Measurements from ENCODE around the gene PEX10.

PEX10 gene

DNA sequence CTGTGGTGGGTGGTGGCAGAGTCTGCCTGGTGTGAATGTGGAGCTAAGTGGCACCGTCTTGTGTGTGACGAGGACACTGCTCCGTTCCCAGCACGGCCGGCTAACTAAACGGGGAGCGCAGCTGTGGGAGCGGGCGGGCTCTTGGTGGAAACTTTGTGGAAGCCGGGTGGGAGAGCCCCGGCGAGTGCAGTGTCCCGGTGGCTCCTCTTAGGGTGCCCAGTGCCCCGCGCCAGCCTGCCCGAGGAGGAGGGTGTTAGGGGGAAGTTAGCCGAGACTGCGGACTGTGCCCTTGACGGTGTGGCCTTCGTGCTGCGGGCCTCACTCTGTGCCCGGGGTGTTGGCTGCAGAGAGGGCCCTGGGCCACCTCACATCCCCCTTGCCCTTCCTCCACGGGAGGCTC, 9.9 kb downstream of the PEX10 start:
- no peak for DNase-seq (ENCODE audit: low read depth)
- no peak overlapping the region for H3K4me3 ChIP-seq (ENCODE audit: low read depth, low read length)
- no peak for TF ChIP-seq CTCF (IDR thresholded peaks at IDR 0.05; ENCODE audit: control insufficient read depth, extremely low read depth, insufficient read depth)

GRCh38 chr1:2400950-2401649, 11.3 kb downstream of the PEX10 start:
- no peak for TF ChIP-seq CTCF (IDR thresholded peaks at IDR 0.05; ENCODE audit: control insufficient read depth, extremely low read depth, insufficient read depth)
- H3K4me3 ChIP-seq (ENCODE audit: low read depth, low read length), result no peak overlapping the region
- no peak for DNase-seq (ENCODE audit: low read depth)

DNA sequence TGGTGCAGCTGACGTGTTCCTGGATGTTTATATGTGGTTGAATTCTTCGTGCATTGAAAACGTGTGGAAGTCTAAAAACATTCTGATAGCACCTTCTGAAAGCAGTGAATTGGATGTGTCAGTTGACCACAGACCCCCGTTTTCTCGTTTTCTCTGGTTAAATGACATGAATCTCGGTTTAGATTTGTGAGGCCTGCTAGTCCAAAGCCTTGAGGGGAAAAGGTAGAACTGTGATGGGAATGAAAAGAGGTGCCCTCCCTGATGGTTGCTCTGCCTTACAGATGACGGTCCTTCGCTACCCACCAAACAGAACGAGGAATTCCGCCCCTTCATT, 11.8 kb downstream of the PEX10 start:
- H3K4me3 ChIP-seq (ENCODE audit: low read depth, low read length), result no peak overlapping the region
- no peak for DNase-seq (ENCODE audit: low read depth)
- TF ChIP-seq CTCF (IDR thresholded peaks at IDR 0.05; ENCODE audit: control insufficient read depth, extremely low read depth, insufficient read depth), result no peak

DNA sequence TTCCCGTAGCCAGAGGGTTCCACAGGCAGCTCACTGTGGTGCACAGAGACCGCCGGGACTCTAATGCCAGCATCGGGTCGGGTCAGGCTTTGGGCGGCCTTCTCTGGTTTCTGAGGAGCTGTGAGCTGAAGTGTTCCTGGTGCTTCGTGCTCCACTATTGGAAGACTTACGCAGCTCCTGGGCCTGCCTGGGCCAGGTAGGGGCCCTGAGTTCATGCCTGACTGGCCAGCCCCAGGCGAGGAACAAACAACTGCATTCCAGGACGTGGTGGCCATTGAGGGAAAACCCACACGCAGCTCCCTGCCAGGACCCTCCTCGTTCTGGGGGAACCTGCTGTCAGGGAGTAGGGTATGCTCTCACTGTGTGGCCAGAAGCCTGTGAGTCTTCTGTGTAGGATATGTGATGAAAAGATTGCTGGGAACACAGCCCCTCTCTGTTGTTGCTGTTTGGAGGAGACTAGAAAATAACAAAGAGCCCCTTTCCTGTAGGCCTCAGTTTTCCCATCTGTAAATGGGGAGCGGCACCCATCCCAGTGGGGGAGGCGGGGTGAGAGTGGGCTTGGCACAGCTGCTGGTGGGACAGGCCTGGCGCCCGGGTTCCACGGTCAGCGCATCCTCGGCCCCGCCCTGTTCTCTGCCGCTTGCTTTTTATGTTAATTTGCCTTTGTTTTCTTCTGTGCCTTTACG, 12.3 kb downstream of the PEX10 start:
- no peak for DNase-seq (ENCODE audit: low read depth)
- no peak overlapping the region for H3K4me3 ChIP-seq (ENCODE audit: low read depth, low read length)
- TF ChIP-seq CTCF (IDR thresholded peaks at IDR 0.05; ENCODE audit: control insufficient read depth, extremely low read depth, insufficient read depth), result no peak

DNA sequence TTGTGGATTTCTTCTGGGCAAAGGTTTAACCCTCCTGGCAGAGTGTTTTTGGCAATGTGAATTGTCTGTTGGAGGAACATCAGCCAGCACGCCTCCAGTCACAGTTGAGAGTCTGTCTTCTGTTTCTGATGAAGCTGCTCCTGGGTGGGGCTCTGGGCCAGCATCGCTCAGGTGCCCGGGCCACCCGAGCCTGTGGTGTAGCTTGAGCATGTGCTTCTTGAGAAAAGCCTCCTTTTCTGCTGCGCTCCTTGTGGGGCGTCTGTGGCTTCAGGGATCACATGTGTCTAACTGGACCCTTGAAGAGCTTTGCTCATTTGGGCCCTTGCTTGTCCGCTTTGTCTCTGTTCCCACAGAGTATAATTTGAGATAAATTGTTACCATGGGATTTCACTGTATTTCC, 13.5 kb downstream of the PEX10 start:
- no peak for TF ChIP-seq CTCF (IDR thresholded peaks at IDR 0.05; ENCODE audit: control insufficient read depth, extremely low read depth, insufficient read depth)
- no peak for DNase-seq (ENCODE audit: low read depth)
- H3K4me3 ChIP-seq (ENCODE audit: low read depth, low read length), result no peak overlapping the region

DNA sequence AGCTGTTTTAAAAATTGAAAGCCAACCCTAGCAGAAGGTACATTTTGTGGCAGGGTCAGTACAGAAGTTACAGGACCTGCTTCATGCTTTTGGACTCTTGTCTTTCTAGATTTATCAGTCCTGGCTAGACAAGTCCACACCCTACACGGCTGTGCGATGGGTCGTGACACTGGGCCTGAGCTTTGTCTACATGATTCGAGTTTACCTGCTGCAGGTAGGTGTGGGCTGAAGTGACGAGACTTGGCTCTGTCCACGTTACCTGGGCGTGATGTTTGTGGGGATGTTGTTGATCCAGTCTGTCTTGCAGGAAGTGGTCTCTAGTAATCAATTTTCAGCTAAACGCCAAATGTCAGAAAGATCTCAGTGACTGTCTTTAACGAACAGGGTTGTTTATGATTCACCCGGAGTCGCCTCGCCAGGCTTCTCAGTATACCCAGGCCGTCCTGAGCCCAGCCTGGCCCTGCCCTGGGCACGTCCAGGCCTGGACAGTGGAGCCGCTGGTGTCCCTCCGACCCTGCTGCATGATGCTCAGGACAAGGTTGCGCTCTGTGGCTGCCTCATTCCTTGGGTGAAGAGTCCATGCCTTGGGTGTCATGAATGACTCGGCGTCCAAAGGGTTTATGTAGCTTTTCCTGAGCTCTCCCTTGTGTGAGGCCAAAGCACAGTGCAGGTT, 15.2 kb downstream of the PEX10 start:
- H3K4me3 ChIP-seq (ENCODE audit: low read depth, low read length), result no peak overlapping the region
- no peak for DNase-seq (ENCODE audit: low read depth)
- no peak for TF ChIP-seq CTCF (IDR thresholded peaks at IDR 0.05; ENCODE audit: control insufficient read depth, extremely low read depth, insufficient read depth)
